ENCODE measurements around the gene HBEGF. TPM values are rescaled to one million over a fixed set of nuclear protein-coding genes. Genes with fewer than 3 reads are reported as not detected.

The HBEGF gene
- total and polyA plus RNA-seq, 2 experiments from 2014 or later, result 2.2 to 2.9 TPM

DNA sequence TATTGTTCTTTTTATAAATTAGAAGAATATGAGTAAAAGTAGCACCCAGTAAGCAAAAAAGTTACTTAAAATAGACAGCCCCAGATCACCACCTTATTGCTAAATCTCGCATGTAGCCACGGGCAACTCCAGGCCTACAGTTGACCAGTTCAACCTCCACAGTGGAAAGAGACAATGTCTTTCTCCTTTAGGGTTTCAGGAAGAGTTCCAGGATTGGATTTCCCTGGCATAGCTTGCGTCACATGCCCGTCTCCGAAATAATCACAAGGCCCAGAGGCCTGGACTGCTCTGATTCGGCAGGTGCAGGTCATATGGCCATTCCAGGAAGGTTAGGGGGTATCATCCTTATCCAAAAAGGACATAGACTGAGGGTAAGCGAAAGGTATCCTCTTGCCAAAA is 33.6 kb downstream of the HBEGF start:
- Mint-ChIP-seq H3K36me3 (ENCODE audit: low read depth) (no peaks in the 10 kb centered on the region), H3K4me1 (peaks cover 16% of the 10 kb centered on the region), H3K27me3 (ENCODE audit: insufficient read depth, low read depth, poor library complexity) (no peaks in the 10 kb centered on the region), H3K9me3 (no peaks in the 10 kb centered on the region), H3K4me3 (no peak overlapping the region), H3K27ac (no peak overlapping the region)
- Histone ChIP-seq H3F3A (replicated peaks; ENCODE audit: low read depth) (no peaks in the 10 kb centered on the region), H4K20me1 (replicated peaks; ENCODE audit: insufficient read depth) (no peaks in the 10 kb centered on the region), H2AFZ (peak overlapping the region; percentile 59), H3K79me2 (replicated peaks; ENCODE audit: insufficient read depth) (no peaks in the 10 kb centered on the region), H3K4me3 (no peak overlapping the region), H3K36me3 (ENCODE audit: insufficient read depth) (no peaks in the 10 kb centered on the region), H3K27ac (ENCODE audit: low read depth) (no peak overlapping the region), H3K4me1 (ENCODE audit: insufficient read depth) (0 out of 2 replicates have a peak, but pooled peaks cover 11% of the 10 kb centered on the region), H3K27me3 (ENCODE audit: insufficient read depth) (no peaks in the 10 kb centered on the region), H3K9me2 (ENCODE audit: insufficient read depth) (peaks cover 4% of the 10 kb centered on the region; the same call in 1 of the 2 replicates), H3K4me2 (no peak overlapping the region)
- TF ChIP-seq EZH2 (IDR thresholded peaks at IDR 0.05; ENCODE audit: low read depth, unreplicated experiment) (no peak), ETS1 (IDR thresholded peaks at IDR 0.05) (no peak), CREB1 (CRISPR knock-in tag; IDR thresholded peaks at IDR 0.05; ENCODE audit: low read depth) (no peak), POLR2AphosphoS5 (IDR thresholded peaks at IDR 0.05; ENCODE audit: low read depth) (no peak)
- no peak for DNase-seq (ENCODE audit: low spot score)
- no peak for ATAC-seq

DNA sequence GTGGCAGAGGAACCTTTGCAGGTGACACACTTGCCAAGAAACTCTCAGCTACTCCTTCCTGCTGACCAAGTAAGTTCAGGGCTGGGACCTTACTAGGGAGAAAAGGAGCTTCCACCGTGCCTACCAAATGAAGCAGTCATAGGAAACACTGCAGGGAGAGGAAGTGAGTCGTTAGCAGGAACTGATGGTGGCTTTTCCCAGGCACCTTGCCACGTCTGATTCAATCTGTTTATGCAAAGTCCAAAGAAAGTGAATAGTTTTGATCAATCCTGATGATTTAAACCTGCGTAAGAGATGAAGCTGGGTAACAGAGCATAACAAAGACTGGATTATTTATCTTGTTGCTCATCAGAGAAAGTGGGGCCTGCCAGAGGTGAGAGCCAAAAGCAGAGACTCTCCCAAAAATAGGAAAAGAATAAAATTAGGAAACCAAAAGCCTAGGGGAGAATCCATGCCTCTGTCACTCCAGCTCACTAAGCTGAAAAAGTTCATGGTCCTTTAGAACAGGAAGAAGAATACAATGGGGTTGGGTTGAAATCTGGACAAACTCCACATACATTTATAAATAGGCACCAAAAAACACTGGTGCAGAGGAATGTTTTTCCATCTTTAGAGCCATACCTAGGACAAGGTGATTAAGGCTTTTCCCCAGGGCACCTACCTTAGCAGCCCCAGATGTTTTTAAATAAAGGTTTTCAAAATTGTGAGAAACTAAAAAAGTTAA is 34.2 kb downstream of the HBEGF start:
- H3K9me2 ChIP-seq (ENCODE audit: insufficient read depth), result peaks cover 4% of the 10 kb centered on the region; the same call in 1 of the 2 replicates
- H2AFZ ChIP-seq, result peak overlapping the region; percentile 90
- H3K4me3 Mint-ChIP-seq, result no peak overlapping the region; the same call in 2 of the 3 replicates
- peaks cover 16% of the 10 kb centered on the region for H3K4me1 Mint-ChIP-seq
- no peaks in the 10 kb centered on the region for H3K9me3 Mint-ChIP-seq
- no peaks in the 10 kb centered on the region for H3K36me3 ChIP-seq (ENCODE audit: insufficient read depth)
- 0 out of 2 replicates have a peak, but pooled peaks cover 11% of the 10 kb centered on the region for H3K4me1 ChIP-seq (ENCODE audit: insufficient read depth)
- H3K27ac ChIP-seq (ENCODE audit: low read depth), result no peak overlapping the region
- no peaks in the 10 kb centered on the region for H3K27me3 ChIP-seq (ENCODE audit: insufficient read depth)
- H3K79me2 ChIP-seq (replicated peaks; ENCODE audit: insufficient read depth), result no peaks in the 10 kb centered on the region
- DNase-seq (ENCODE audit: low spot score), result peak; percentile 39
- H3K27me3 Mint-ChIP-seq (ENCODE audit: insufficient read depth, low read depth, poor library complexity), result no peaks in the 10 kb centered on the region
- no peaks in the 10 kb centered on the region for H4K20me1 ChIP-seq (replicated peaks; ENCODE audit: insufficient read depth)
- H3K4me3 ChIP-seq, result no peak overlapping the region
- peak; percentile 40; the same call in 2 of the 3 replicates for ATAC-seq
- H3F3A ChIP-seq (replicated peaks; ENCODE audit: low read depth), result no peaks in the 10 kb centered on the region
- H3K36me3 Mint-ChIP-seq (ENCODE audit: low read depth), result no peaks in the 10 kb centered on the region
- H3K27ac Mint-ChIP-seq, result peak overlapping the region; percentile 58; the same call in 1 of the 2 replicates
- peak overlapping the region; percentile 3 for H3K4me2 ChIP-seq
- TF ChIP-seq NANOG (IDR thresholded peaks at IDR 0.05; ENCODE audit: borderline replicate concordance) (no peak), REST (IDR thresholded peaks at IDR 0.05; ENCODE audit: unreplicated experiment) (no peak), STAT1 (IDR thresholded peaks at IDR 0.05; ENCODE audit: unreplicated experiment) (no peak), ZNF114 (CRISPR knock-in tag; IDR thresholded peaks at IDR 0.05) (no peak)
- TF ChIP-seq, protein P1, sequence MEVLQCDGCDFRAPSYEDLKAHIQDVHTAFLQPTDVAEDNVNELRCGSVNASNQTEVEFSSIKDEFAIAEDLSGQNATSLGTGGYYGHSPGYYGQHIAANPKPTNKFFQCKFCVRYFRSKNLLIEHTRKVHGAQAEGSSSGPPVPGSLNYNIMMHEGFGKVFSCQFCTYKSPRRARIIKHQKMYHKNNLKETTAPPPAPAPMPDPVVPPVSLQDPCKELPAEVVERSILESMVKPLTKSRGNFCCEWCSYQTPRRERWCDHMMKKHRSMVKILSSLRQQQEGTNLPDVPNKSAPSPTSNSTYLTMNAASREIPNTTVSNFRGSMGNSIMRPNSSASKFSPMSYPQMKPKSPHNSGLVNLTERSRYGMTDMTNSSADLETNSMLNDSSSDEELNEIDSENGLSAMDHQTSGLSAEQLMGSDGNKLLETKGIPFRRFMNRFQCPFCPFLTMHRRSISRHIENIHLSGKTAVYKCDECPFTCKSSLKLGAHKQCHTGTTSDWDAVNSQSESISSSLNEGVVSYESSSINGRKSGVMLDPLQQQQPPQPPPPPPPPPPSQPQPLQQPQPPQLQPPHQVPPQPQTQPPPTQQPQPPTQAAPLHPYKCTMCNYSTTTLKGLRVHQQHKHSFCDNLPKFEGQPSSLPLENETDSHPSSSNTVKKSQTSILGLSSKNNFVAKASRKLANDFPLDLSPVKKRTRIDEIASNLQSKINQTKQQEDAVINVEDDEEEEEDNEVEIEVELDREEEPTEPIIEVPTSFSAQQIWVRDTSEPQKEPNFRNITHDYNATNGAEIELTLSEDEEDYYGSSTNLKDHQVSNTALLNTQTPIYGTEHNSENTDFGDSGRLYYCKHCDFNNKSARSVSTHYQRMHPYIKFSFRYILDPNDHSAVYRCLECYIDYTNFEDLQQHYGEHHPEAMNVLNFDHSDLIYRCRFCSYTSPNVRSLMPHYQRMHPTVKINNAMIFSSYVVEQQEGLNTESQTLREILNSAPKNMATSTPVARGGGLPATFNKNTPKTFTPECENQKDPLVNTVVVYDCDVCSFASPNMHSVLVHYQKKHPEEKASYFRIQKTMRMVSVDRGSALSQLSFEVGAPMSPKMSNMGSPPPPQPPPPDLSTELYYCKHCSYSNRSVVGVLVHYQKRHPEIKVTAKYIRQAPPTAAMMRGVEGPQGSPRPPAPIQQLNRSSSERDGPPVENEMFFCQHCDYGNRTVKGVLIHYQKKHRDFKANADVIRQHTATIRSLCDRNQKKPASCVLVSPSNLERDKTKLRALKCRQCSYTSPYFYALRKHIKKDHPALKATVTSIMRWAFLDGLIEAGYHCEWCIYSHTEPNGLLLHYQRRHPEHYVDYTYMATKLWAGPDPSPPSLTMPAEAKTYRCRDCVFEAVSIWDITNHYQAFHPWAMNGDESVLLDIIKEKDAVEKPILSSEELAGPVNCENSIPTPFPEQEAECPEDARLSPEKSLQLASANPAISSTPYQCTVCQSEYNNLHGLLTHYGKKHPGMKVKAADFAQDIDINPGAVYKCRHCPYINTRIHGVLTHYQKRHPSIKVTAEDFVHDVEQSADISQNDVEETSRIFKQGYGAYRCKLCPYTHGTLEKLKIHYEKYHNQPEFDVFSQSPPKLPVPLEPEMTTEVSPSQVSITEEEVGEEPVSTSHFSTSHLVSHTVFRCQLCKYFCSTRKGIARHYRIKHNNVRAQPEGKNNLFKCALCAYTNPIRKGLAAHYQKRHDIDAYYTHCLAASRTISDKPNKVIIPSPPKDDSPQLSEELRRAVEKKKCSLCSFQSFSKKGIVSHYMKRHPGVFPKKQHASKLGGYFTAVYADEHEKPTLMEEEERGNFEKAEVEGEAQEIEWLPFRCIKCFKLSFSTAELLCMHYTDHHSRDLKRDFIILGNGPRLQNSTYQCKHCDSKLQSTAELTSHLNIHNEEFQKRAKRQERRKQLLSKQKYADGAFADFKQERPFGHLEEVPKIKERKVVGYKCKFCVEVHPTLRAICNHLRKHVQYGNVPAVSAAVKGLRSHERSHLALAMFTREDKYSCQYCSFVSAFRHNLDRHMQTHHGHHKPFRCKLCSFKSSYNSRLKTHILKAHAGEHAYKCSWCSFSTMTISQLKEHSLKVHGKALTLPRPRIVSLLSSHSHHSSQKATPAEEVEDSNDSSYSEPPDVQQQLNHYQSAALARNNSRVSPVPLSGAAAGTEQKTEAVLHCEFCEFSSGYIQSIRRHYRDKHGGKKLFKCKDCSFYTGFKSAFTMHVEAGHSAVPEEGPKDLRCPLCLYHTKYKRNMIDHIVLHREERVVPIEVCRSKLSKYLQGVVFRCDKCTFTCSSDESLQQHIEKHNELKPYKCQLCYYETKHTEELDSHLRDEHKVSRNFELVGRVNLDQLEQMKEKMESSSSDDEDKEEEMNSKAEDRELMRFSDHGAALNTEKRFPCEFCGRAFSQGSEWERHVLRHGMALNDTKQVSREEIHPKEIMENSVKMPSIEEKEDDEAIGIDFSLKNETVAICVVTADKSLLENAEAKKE (CRISPR knock-in tag; IDR thresholded peaks at IDR 0.05), result no peak

Measured in GM23338 (cell line).